HG03457 (cell line): Measurements from ENCODE around the gene KCTD17.

ENCODE experiments used
- ATAC-seq: cut with Tn5 transposase; IDR thresholded peaks from one replicate; pipeline ENCODE4 v1.9.1; 2021; ENCODE audit warnings: moderate number of reproducible peaks; ENCODE audit not compliant: unreplicated experiment

Gene KCTD17

GRCh38 chr22:37039466-37039865, 12.1 kb upstream of the KCTD17 start:
- no peak for ATAC-seq

DNA sequence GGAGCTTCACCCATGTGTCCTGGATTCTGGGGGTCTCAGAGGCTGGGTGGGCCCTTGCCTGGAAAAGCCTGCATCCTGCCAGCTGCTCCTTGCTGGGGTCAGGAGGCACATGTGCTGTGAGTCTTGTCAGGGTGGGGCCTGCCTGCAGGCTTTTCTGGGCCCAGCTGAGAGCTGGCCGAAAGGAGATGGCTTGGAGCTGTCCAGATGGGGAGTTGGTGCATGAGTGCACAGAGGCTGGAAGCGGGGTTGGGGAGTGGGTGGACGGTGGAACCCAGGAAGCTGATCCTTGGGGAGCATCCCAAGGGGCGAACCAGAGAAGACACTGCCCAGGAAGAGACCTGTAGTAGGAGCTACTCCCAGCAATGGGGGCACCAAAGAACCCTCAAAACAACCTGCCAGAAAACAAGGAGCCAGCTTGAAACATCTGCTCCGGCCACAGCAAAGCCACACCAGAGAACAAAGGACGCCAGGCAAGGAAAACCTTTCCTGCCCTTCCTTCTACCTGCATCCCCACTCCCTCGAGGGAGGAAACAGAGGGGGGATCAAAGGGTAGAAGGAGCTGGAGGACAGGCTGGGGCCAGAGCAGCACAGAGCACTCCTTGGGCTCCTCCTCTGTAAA, 8.2 kb upstream of the KCTD17 start:
- ATAC-seq = no peak

- no peak for ATAC-seq
These were observed 7.6 kb upstream of the KCTD17 start for GRCh38 chr22:37043828-37044538.

- ATAC-seq = no peak
These were observed 6.6 kb upstream of the KCTD17 start for GRCh38 chr22:37044634-37045625.

- ATAC-seq = no peak
These were observed 5.6 kb upstream of the KCTD17 start for GRCh38 chr22:37045958-37046357.

DNA sequence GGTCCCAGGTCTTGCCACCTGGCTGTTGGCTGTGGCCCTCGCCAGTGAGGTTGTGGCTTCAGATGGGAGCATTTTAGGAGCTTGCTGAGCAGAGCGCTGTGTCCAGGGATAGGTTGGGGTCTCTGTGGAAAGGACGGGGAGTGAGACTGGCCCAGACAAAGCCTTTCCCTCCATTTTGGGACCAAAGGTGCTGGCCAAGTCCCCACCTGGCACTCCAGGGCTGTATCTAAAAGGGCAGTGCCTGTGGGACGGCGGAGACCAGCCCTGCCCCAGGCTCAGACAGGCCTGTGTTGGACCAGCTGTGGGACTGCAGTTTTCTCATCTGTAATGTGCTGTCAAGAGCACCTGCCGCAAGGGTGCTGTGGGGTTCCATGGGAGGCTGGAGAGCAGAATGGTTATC, 5.0 kb upstream of the KCTD17 start:
- no peak for ATAC-seq

- no peak for ATAC-seq
These were observed 4.5 kb upstream of the KCTD17 start for GRCh38 chr22:37047006-37047405.

- no peak for ATAC-seq
These were observed 3.4 kb upstream of the KCTD17 start for GRCh38 chr22:37048133-37048532.

GRCh38 chr22:37049224-37049623, 2.3 kb upstream of the KCTD17 start:
- ATAC-seq = no peak

DNA sequence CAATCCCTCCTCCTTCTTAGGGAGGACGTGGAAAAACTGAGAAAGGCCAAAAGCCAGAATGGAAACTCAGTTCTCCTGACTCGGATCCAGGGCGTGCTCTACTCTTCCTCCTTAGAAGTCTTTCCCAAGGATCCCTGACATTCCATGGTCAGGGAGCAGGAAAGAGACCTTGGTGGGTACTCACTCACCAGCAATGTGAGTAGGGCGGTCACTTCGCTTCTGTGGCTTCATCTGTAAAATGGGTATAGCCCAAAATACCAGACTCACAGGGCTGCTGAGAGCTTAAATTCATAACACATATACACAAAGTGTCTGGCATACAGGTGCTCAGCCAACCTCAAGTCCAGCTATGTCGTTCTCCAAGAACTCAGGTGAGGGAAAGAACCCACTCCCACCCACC, 629 bp upstream of the KCTD17 start:
- ATAC-seq = no peak

DNA sequence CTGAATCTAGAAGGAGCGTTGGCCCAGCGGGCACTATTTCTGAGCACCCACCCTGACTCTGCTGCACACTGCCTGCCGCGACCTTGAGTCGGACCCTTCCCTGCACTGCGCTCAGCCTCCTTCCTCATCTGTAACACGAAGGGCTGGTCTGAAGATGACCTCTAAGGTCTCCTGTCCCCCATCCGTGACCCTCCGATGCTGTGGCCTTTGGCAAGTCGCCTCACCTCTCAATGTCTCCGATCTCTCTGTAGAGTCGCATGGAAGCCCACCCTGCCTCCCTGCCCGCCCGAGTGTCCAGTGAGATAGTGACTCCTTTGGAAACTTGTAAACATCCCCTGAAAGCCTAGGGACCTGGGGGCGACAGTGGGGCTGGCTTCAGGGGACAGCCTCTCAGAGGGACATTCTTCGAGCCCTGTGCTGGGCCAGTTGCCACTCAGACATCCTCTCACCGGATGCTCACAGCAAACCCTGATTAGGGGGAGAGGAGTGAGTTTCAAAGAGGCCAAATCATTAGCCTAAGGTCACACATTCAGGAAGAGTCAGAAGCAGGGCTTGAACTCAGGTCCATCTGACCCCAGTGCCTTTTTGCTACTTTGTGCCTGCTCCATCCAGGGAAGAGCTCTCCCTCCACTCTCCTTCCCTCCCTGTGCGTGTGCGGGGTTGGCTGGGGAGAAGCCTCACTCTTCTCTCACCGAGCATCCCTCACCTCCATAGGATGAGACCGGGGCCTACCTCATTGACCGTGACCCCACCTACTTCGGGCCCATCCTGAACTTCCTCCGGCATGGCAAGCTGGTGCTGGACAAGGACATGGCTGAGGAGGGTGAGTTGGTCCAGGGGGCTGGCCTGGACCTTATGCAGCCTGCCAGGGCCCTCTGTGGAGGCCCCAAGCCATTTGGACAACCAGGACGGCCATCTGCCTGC, 1.1 kb downstream of the KCTD17 start:
- no peak for ATAC-seq

DNA sequence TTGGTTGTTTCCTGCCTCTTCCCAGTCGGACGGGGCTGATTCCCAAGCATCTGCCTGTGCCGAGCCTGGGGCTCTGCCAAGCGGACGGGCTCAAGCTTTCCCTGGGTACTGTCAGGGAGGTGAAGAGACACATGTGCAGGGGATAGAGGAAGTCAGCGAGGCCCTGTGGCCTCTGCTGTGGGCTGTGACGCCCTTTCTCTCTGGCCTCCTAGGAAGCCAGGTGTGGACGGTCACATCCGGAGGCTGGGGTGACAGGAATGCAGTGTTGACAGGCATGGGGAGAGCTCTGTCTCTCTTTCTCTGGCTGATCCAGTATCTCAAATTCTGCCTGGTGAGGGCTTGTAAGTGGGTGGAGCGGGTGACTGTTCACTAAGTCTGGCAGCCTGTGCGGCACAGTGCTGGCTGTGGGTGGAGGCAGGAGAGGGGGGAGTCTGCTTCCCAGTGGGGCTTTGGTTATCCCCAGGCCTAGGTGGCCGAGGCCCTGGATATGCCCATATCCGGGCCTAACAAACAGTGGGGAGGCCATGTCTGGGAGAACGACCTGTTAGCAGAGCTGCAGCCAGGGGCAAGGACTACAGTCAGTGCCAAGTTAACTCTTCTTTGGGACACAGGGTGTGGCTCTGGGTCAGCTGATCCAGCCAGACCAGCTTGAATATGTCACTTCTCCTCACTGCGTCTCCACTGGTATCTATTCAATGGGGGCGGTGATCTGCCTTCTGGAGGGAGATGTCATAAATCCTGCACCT, 1.9 kb downstream of the KCTD17 start:
- ATAC-seq = no peak

DNA sequence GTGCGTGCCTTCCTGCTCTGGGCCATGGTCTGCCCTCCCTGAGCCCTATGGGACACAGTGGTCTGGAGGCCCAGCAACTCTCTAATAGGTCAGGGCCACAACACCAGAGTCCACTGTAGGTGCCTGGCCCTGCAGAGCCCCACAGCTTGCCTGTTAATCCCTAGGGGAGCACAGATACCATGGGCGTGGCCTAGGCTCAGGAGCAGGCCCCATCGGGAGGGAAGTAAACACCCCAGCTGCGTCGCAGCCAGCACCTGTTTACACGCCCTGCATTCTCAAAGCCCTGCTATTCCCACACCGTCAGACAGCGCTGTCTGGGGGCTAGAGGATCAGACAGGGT, 2.5 kb downstream of the KCTD17 start:
- no peak for ATAC-seq

GRCh38 chr22:37054600-37055365, 3.2 kb downstream of the KCTD17 start:
- no peak for ATAC-seq

- ATAC-seq = no peak
These were observed 4.7 kb downstream of the KCTD17 start for GRCh38 chr22:37056246-37056645.

- ATAC-seq = no peak
These were observed 5.7 kb downstream of the KCTD17 start for GRCh38 chr22:37057226-37057625.

DNA sequence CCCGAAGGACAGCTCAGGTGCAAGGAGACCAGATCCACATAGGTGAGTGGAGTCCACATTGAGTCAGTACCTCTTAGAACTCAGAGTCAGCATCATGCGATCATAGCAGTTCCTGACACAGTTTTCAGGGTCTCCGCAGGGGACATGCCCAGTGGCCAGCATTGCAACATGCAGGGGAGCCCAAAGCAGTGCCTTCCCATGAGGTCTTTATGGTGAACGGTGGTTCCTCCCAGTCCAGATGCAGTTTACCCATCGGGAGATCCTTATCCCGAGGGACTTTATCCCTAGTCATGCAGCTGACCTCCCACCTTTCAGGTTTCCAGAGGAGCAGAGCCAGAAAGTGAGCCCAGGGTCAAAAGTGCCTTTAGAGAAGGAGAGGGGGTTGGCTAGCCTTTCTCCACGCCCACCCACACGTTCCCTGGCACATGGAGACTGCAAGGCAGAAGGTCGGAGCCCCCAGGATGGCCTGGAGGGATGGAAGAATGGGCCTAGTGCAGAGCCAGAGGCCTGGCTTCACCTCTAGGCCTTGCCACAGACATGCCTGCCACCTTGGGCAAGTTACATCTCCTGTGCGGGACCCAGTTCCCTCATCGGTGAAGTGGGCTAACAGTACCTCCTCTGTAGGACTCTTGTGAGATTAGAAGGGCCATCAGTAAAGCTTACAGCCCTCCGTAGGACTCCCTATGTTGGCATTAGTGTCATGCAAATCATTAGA, 6.4 kb downstream of the KCTD17 start:
- no peak for ATAC-seq

- ATAC-seq = no peak
These were observed 7.6 kb downstream of the KCTD17 start for GRCh38 chr22:37058917-37059701.
